Testis (tissue), 2 donors: ENCODE measurements around the gene SLC17A5.

ENCODE experiments used
- POLR2A ChIP-seq: fragments of 450-650 bp; IDR thresholded peaks from one replicate; pipeline ENCODE4 v1.6.1; 2017; ENCODE audit warnings: antibody characterized with exemption, mild to moderate bottlenecking, moderate library complexity
- TF ChIP-seq, protein P1 (sequence below), 3 experiments: fragments of 450-650 bp in 2 of 3; fragments of 200-600 bp in 1 of 3; sonication (generic) in 1 of 3; IDR thresholded peaks; one replicate each; pipeline ENCODE4 v1.5.1; 2016 to 2019; ENCODE audit warnings: antibody characterized with exemption in 3 of 3, mild to moderate bottlenecking in 2 of 3, moderate library complexity in 1 of 3

DNA sequence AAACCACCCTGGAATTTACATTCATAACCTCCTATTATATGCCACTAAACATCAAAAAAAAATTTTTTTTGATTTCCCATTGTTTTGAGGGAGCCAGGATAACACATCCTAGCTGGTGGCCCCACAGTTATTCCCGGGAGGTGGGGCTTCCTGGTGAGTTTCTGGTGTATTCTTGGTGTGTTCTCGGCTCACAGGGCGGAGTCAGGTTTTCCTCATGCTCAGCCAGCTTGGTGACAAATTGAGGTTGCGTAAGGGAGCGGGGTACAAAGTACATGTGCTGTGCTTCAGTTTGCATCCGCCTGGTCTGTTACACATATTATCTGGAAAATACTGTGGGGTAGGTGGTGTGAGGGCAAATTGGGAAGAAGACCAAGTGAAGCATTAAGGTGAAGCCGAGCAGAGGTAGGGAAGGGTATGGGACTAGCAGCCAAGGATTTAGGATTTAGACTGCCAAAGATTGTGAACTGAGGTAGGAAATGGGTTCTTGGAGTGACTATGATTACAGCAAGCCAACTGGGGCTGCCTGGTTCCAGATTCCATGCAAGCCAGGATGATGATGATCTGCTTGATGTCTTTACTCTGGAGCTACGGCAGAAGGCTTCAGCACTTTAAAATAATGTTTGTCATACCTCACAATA, 86.7 kb downstream of the SLC17A5 start:
- TF ChIP-seq, protein P1, sequence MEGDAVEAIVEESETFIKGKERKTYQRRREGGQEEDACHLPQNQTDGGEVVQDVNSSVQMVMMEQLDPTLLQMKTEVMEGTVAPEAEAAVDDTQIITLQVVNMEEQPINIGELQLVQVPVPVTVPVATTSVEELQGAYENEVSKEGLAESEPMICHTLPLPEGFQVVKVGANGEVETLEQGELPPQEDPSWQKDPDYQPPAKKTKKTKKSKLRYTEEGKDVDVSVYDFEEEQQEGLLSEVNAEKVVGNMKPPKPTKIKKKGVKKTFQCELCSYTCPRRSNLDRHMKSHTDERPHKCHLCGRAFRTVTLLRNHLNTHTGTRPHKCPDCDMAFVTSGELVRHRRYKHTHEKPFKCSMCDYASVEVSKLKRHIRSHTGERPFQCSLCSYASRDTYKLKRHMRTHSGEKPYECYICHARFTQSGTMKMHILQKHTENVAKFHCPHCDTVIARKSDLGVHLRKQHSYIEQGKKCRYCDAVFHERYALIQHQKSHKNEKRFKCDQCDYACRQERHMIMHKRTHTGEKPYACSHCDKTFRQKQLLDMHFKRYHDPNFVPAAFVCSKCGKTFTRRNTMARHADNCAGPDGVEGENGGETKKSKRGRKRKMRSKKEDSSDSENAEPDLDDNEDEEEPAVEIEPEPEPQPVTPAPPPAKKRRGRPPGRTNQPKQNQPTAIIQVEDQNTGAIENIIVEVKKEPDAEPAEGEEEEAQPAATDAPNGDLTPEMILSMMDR (IDR thresholded peaks at IDR 0.05): no peak
- TF ChIP-seq POLR2A: no peak
